Progenitor cell of endocrine pancreas (in vitro differentiated cells): ENCODE results near the gene BMP7. TPM values are rescaled to one million over a fixed set of nuclear protein-coding genes. Genes with fewer than 3 reads are reported as not detected.

ENCODE experiments used
- DNase-seq: peaks from one replicate; pipeline ENCODE4 v3.0.0; 2021; ENCODE audit warnings: low spot score; ENCODE audit not compliant: unreplicated experiment
- H3K27ac Mint-ChIP-seq: 2 replicates; pipeline ENCODE4 v1.8.0; 2021; ENCODE audit warnings: mild to moderate bottlenecking, moderate library complexity, mixed read lengths
- H3K27me3 Mint-ChIP-seq: 2 replicates; pipeline ENCODE4 v1.8.0; 2021; ENCODE audit warnings: mixed read lengths
- H3K36me3 Mint-ChIP-seq: 2 replicates; pipeline ENCODE4 v1.8.0; 2022; ENCODE audit warnings: mixed read lengths; ENCODE audit not compliant: insufficient read depth
- H3K4me1 Mint-ChIP-seq: 2 replicates; pipeline ENCODE4 v1.8.0; 2021; ENCODE audit warnings: low read depth, mixed read lengths
- H3K4me3 Mint-ChIP-seq: 2 replicates; pipeline ENCODE4 v1.8.0; 2021; ENCODE audit warnings: low read depth, mild to moderate bottlenecking, moderate library complexity, mixed read lengths
- H3K9me3 Mint-ChIP-seq: 2 replicates; pipeline ENCODE4 v1.8.0; 2021; ENCODE audit warnings: low read depth, mixed read lengths
- CTCF ChIP-seq: fragments of 200-600 bp; sonication (generic); IDR thresholded peaks from one replicate; pipeline ENCODE4 v1.5.0; 2021; ENCODE audit warnings: antibody characterized with exemption, mild to moderate bottlenecking; ENCODE audit not compliant: unreplicated experiment
- total RNA-seq: library from RNA; stranded (reverse); gene quantifications from 2 replicates; pipeline ENCODE4 v1.2.1, GENCODE V29; 2021

BMP7 gene
- total RNA-seq, 1 donor from 2014 or later: 35.4 TPM

- H3K27me3 Mint-ChIP-seq: peaks cover 12% of the 10 kb centered on the region
- H3K36me3 Mint-ChIP-seq: no peaks in the 10 kb centered on the region
- H3K27ac Mint-ChIP-seq: no peak overlapping the region
Measured at GRCh38 chr20:57138198-57138995, 128.0 kb downstream of the BMP7 start.

GRCh38 chr20:57137676-57138075 is 128.8 kb downstream of the BMP7 start:
- Mint-ChIP-seq H3K36me3 (no peaks in the 10 kb centered on the region), H3K27ac (no peak overlapping the region), H3K4me3 (no peak overlapping the region), H3K9me3 (no peaks in the 10 kb centered on the region), H3K27me3 (peaks cover 8% of the 10 kb centered on the region), H3K4me1 (no peaks in the 10 kb centered on the region)
- no peak for DNase-seq
- TF ChIP-seq CTCF: no peak

More at GRCh38 chr20:57138198-57138995, 128.0 kb downstream of the BMP7 start:
- Mint-ChIP-seq H3K9me3 (no peaks in the 10 kb centered on the region), H3K4me3 (no peak overlapping the region), H3K4me1 (no peaks in the 10 kb centered on the region)
- DNase-seq: no peak
- TF ChIP-seq CTCF: no peak

GRCh38 chr20:57136734-57137133 is 129.7 kb downstream of the BMP7 start:
- H3K9me3 Mint-ChIP-seq: no peaks in the 10 kb centered on the region
- peaks cover 9% of the 10 kb centered on the region for H3K27me3 Mint-ChIP-seq
- no peaks in the 10 kb centered on the region for H3K36me3 Mint-ChIP-seq
- TF ChIP-seq CTCF: no peak
- no peaks in the 10 kb centered on the region for H3K4me1 Mint-ChIP-seq
- no peak overlapping the region for H3K27ac Mint-ChIP-seq
- DNase-seq: no peak
- no peak overlapping the region for H3K4me3 Mint-ChIP-seq

GRCh38 chr20:57135875-57136274 is 130.6 kb downstream of the BMP7 start:
- H3K4me1 Mint-ChIP-seq: peaks cover 4% of the 10 kb centered on the region
- TF ChIP-seq CTCF: no peak
- peaks cover 13% of the 10 kb centered on the region for H3K27me3 Mint-ChIP-seq
- H3K36me3 Mint-ChIP-seq: no peaks in the 10 kb centered on the region
- no peak overlapping the region for H3K27ac Mint-ChIP-seq
- H3K4me3 Mint-ChIP-seq: no peak overlapping the region
- DNase-seq: no peak
- no peaks in the 10 kb centered on the region for H3K9me3 Mint-ChIP-seq

GRCh38 chr20:57134804-57135203 is 131.6 kb downstream of the BMP7 start:
- TF ChIP-seq CTCF: no peak
- H3K9me3 Mint-ChIP-seq: no peaks in the 10 kb centered on the region
- no peak overlapping the region for H3K4me3 Mint-ChIP-seq
- no peak for DNase-seq
- no peak overlapping the region for H3K27ac Mint-ChIP-seq
- peaks cover 13% of the 10 kb centered on the region for H3K27me3 Mint-ChIP-seq
- H3K4me1 Mint-ChIP-seq: peaks cover 4% of the 10 kb centered on the region
- H3K36me3 Mint-ChIP-seq: no peaks in the 10 kb centered on the region
